HEK293 (cell line): ENCODE data around the gene HMMR.

Experiments used
- CTCF ChIA-PET: fragments of 350-600 bp; formaldehyde crosslinking; extraction: SDS; loops from one replicate; lab custom pipeline; 2021; ENCODE audit warnings: antibody characterized with exemption; lab: Yijun Ruan, JAX
- POLR2A ChIA-PET: fragments of 300-600 bp; formaldehyde crosslinking; extraction: SDS; loops from one replicate; lab custom pipeline; 2020; ENCODE audit warnings: antibody characterized with exemption, inconsistent platforms; lab: Yijun Ruan, JAX
- H3K27ac ChIP-seq: fragments of 200-500 bp; sonication (Bioruptor generic); 2 replicates; pipeline ENCODE4 v1.5.1; 2014; ENCODE audit warnings: low read depth, low read length, control low read depth, inconsistent platforms; ENCODE audit errors: extremely low read depth
- H3K36me3 ChIP-seq, 2 experiments: fragments of 200-500 bp in 1 of 2; sonication (Bioruptor generic) in 1 of 2; 1 replicate in 1 of 2; 2 replicates in 1 of 2; pipeline ENCODE4 v1.5.1; 2014 to 2017; ENCODE audit warnings: inconsistent platforms in 2 of 2, low read length in 2 of 2; ENCODE audit not compliant: control insufficient read depth in 2 of 2, insufficient read depth in 1 of 2
- H3K4me1 ChIP-seq: fragments of 200-500 bp; sonication (Bioruptor generic); 2 replicates; pipeline ENCODE4 v1.5.1; 2014; ENCODE audit warnings: mild to moderate bottlenecking, low read length, inconsistent platforms; ENCODE audit not compliant: control insufficient read depth, insufficient read depth
- H3K4me3 ChIP-seq: 2 replicates; pipeline ENCODE4 v1.5.1; 2011; ENCODE audit warnings: low read depth, mild to moderate bottlenecking, control low read depth, low read length, moderate library complexity
- H3K9me3 ChIP-seq: fragments of 200-500 bp; sonication (Bioruptor generic); 2 replicates; pipeline ENCODE4 v1.5.1; 2014; ENCODE audit warnings: low read depth, low read length, inconsistent platforms; ENCODE audit not compliant: control insufficient read depth, insufficient read depth
- BCL11A ChIP-seq: fragments of 450-650 bp; formaldehyde crosslinking; IDR thresholded peaks from 2 replicates; pipeline ENCODE4 v1.5.1; 2016; ENCODE audit warnings: low read depth, missing biosample characterization, missing genetic modification characterization
- EGR2 ChIP-seq: fragments of 450-650 bp; formaldehyde crosslinking; IDR thresholded peaks from 2 replicates; pipeline ENCODE4 v1.5.1; 2016; ENCODE audit warnings: low read depth, missing biosample characterization, missing genetic modification characterization
- GLIS1 ChIP-seq: fragments of 450-650 bp; formaldehyde crosslinking; IDR thresholded peaks from 2 replicates; pipeline ENCODE4 v1.5.1; 2016; ENCODE audit warnings: missing biosample characterization, missing genetic modification characterization
- KLF7 ChIP-seq: fragments of 450-650 bp; formaldehyde crosslinking; IDR thresholded peaks from 2 replicates; pipeline ENCODE4 v1.5.1; 2016; ENCODE audit warnings: missing biosample characterization, missing genetic modification characterization, borderline replicate concordance
- MZF1 ChIP-seq: fragments of 450-650 bp; formaldehyde crosslinking; IDR thresholded peaks from 2 replicates; pipeline ENCODE4 v1.5.1; 2017; ENCODE audit warnings: missing biosample characterization, missing genetic modification characterization, borderline replicate concordance
- OSR2 ChIP-seq: fragments of 450-650 bp; formaldehyde crosslinking; IDR thresholded peaks from 2 replicates; pipeline ENCODE4 v1.5.1; 2016; ENCODE audit warnings: missing biosample characterization, missing genetic modification characterization
- OVOL3 ChIP-seq: fragments of 450-650 bp; formaldehyde crosslinking; IDR thresholded peaks from 2 replicates; pipeline ENCODE4 v1.5.1; 2016; ENCODE audit warnings: missing biosample characterization, missing genetic modification characterization
- TRIM28 ChIP-seq: IDR thresholded peaks from 2 replicates; pipeline ENCODE4 v1.6.1; 2011; ENCODE audit warnings: low read length, control low read depth, borderline replicate concordance
- TSHZ1 ChIP-seq: fragments of 450-650 bp; formaldehyde crosslinking; IDR thresholded peaks from 2 replicates; pipeline ENCODE4 v1.5.1; 2016; ENCODE audit warnings: missing biosample characterization, missing genetic modification characterization, borderline replicate concordance
- YY1 ChIP-seq: fragments of 450-650 bp; formaldehyde crosslinking; IDR thresholded peaks from 2 replicates; pipeline ENCODE4 v1.5.1; 2018; ENCODE audit warnings: missing biosample characterization, missing genetic modification characterization
- YY2 ChIP-seq: fragments of 450-650 bp; formaldehyde crosslinking; IDR thresholded peaks from 2 replicates; pipeline ENCODE4 v1.5.1; 2016; ENCODE audit warnings: missing biosample characterization, missing genetic modification characterization
- ZBTB11 ChIP-seq: fragments of 450-650 bp; formaldehyde crosslinking; conservative IDR thresholded peaks from 2 replicates; pipeline ENCODE4 v1.5.1; 2016; ENCODE audit warnings: low read depth, missing biosample characterization, missing genetic modification characterization
- ZNF132 ChIP-seq: fragments of 450-650 bp; formaldehyde crosslinking; IDR thresholded peaks from 2 replicates; pipeline ENCODE4 v1.5.1; 2017; ENCODE audit warnings: missing biosample characterization, missing genetic modification characterization, borderline replicate concordance
- ZNF335 ChIP-seq: fragments of 450-650 bp; formaldehyde crosslinking; conservative IDR thresholded peaks from 2 replicates; pipeline ENCODE4 v1.5.1; 2016; ENCODE audit warnings: missing biosample characterization, missing genetic modification characterization
- ZNF391 ChIP-seq: fragments of 450-650 bp; formaldehyde crosslinking; IDR thresholded peaks from 2 replicates; pipeline ENCODE4 v1.5.1; 2016; ENCODE audit warnings: low read depth, missing biosample characterization, missing genetic modification characterization, borderline replicate concordance
- ZNF558 ChIP-seq: fragments of 450-650 bp; formaldehyde crosslinking; IDR thresholded peaks from 2 replicates; pipeline ENCODE4 v1.5.1; 2016; ENCODE audit warnings: missing biosample characterization, missing genetic modification characterization
- ZNF792 ChIP-seq: fragments of 450-650 bp; formaldehyde crosslinking; IDR thresholded peaks from 2 replicates; pipeline ENCODE4 v1.5.1; 2016; ENCODE audit warnings: missing biosample characterization, missing genetic modification characterization
- TF ChIP-seq, protein P1 (sequence below): fragments of 450-650 bp; IDR thresholded peaks from 2 replicates; pipeline ENCODE4 v1.5.1; 2018; ENCODE audit warnings: missing biosample characterization, missing genetic modification characterization

The HMMR gene

GRCh38 chr5:163505368-163506094 is 45.1 kb downstream of the HMMR start, which contains the start of gene MAT2B (continued):
- TF ChIP-seq ZNF391 (tag by site-specific recombination) = peak; percentile 50; the same call in 1 of the 2 replicates
- TF ChIP-seq EGR2 (tag by site-specific recombination) = peak; percentile 86
- no peak for TF ChIP-seq ZNF558 (tag by site-specific recombination)
- peak; percentile 34; the same call in 1 of the 2 replicates for TF ChIP-seq YY1 (tag by site-specific recombination)
- peak; percentile 97 for TF ChIP-seq ZNF335
- no peak for TF ChIP-seq MZF1
- 0 out of 2 replicates have a peak, but pooled peaks have one; percentile 51 for TF ChIP-seq OVOL3 (tag by site-specific recombination)
- TF ChIP-seq OSR2 (tag by site-specific recombination) = 0 out of 2 replicates have a peak, but pooled peaks have one; percentile 34
- no peak for TF ChIP-seq ZNF132 (tag by site-specific recombination)
- TF ChIP-seq, protein P1, sequence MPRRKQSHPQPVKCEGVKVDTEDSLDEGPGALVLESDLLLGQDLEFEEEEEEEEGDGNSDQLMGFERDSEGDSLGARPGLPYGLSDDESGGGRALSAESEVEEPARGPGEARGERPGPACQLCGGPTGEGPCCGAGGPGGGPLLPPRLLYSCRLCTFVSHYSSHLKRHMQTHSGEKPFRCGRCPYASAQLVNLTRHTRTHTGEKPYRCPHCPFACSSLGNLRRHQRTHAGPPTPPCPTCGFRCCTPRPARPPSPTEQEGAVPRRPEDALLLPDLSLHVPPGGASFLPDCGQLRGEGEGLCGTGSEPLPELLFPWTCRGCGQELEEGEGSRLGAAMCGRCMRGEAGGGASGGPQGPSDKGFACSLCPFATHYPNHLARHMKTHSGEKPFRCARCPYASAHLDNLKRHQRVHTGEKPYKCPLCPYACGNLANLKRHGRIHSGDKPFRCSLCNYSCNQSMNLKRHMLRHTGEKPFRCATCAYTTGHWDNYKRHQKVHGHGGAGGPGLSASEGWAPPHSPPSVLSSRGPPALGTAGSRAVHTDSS (tag by site-specific recombination) = no peak
- TF ChIP-seq GLIS1 (tag by site-specific recombination) = peak; percentile 64
- no peak for TF ChIP-seq YY2 (tag by site-specific recombination)
- peak; percentile 38; the same call in 1 of the 2 replicates for TF ChIP-seq TSHZ1 (tag by site-specific recombination)
- peak; percentile 21; the same call in 1 of the 2 replicates for TF ChIP-seq KLF7 (tag by site-specific recombination)
- TF ChIP-seq BCL11A (tag by site-specific recombination) = peak; percentile 64; the same call in 1 of the 2 replicates

DNA sequence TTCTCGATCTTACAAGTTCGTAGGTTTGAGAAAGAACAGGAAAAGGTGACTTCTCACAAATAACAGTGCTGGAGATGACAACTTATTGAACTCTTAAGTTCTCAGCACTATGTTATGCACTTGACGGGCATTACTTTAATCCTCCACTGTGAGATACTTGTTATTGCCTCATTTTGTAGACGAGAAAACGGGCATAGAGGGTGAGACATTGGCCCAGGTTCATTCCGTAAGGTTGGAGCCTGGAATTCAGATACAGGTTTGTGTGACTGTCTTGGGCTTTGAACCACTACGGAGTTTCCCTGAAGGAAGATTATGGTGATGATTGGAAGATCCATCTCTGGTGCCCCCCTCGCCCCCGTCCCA is 45.6 kb downstream of the HMMR start:
- 0 out of 2 replicates have a peak, but pooled peaks have one; percentile 14 for TF ChIP-seq TRIM28
- TF ChIP-seq ZBTB11 (tag by site-specific recombination) = no peak
- TF ChIP-seq ZNF792 = no peak
- Histone ChIP-seq H3K4me3 (peak overlapping the region; percentile 80), H3K9me3 (no peaks in the 10 kb centered on the region), H3K36me3 (no peaks in the 10 kb centered on the region), H3K27ac (peak overlapping the region; percentile 92), H3K4me1 (peaks cover 16% of the 10 kb centered on the region)
- CTCF ChIA-PET = interaction anchor here (0.6 to 1.0 kb wide), 3 partner anchors 23 to 102 kb away, joined by 3 to 4 read pairs (median 3); no protein-coding TSS in a partner anchor
- POLR2A ChIA-PET = interaction anchor here (0.6 to 2.1 kb wide), 8 partner anchors 11 to 68 kb away, joined by 3 to 49 read pairs (median 4); partner anchors contain the start of genes CCNG1, HMMR and NUDCD2
